LNCaP clone FGC (cell line): ENCODE results near the gene DUOX2.
"Not testable (repeated sequence)": the region's sequence is repeated elsewhere in the genome, so short reads cannot be mapped to it uniquely, and the experiment has no call there.

Experiments
- DNase-seq: peaks from one replicate; pipeline ENCODE4 v3.0.0-alpha.2; 2011; ENCODE audit warnings: low read depth
- H3K4me3 ChIP-seq: 2 replicates; pipeline ENCODE4 v1.5.1; 2011; ENCODE audit warnings: mild to moderate bottlenecking, low read depth, low read length, control low read depth
- CTCF ChIP-seq: IDR thresholded peaks from 2 replicates; pipeline ENCODE4 v1.5.1; 2012; ENCODE audit warnings: mild to moderate bottlenecking; ENCODE audit not compliant: control insufficient read depth, insufficient read depth; ENCODE audit errors: extremely low read depth

The DUOX2 gene

GRCh38 chr15:45110256-45110820 is 3.6 kb downstream of the DUOX2 start:
- no peak for DNase-seq
- no peak overlapping the region for H3K4me3 ChIP-seq
- TF ChIP-seq CTCF = no peak

- no peak overlapping the region for H3K4me3 ChIP-seq
- DNase-seq = no peak
- TF ChIP-seq CTCF = no peak
Observed at GRCh38 chr15:45107941-45108630, 5.9 kb downstream of the DUOX2 start.

- H3K4me3 ChIP-seq = no peak overlapping the region
- TF ChIP-seq CTCF = no peak
- no peak for DNase-seq
Observed at GRCh38 chr15:45106002-45106790, 7.8 kb downstream of the DUOX2 start.

- no peak for TF ChIP-seq CTCF
- H3K4me3 ChIP-seq = no peak overlapping the region
- no peak for DNase-seq
Observed at GRCh38 chr15:45105586-45105985, 8.4 kb downstream of the DUOX2 start.

- not testable (repeated sequence) for H3K4me3 ChIP-seq, DNase-seq
Observed at GRCh38 chr15:45104170-45104569, 9.8 kb downstream of the DUOX2 start.

GRCh38 chr15:45102226-45102625 is 11.7 kb downstream of the DUOX2 start:
- H3K4me3 ChIP-seq = no peak overlapping the region
- TF ChIP-seq CTCF = no peak
- no peak for DNase-seq

- DNase-seq = no peak
- no peak for TF ChIP-seq CTCF
- no peak overlapping the region for H3K4me3 ChIP-seq
Observed at GRCh38 chr15:45101749-45102148, 12.2 kb downstream of the DUOX2 start.
